DND-41 (cell line): Measurements from ENCODE around the gene ADRB2.

Source experiments
- ATAC-seq: fragments of 200-7000 bp; cut with Tn5 transposase; 3 replicates; pipeline ENCODE4 v1.9.1; 2021; ENCODE audit warnings: low read depth; ENCODE audit not compliant: insufficient read depth
- DNase-seq: peaks from one replicate; pipeline ENCODE4 v3.0.0-alpha.2; 2020
- H2AFZ ChIP-seq: 2 replicates; pipeline ENCODE4 v1.6.0; 2012; ENCODE audit warnings: low read depth, low read length
- H3K27ac ChIP-seq: 2 replicates; pipeline ENCODE4 v1.5.1; 2012; ENCODE audit warnings: low read length, inconsistent platforms
- H3K27me3 ChIP-seq: fragments of 200-600 bp; sonication (generic); 2 replicates; pipeline ENCODE4 v1.6.0; 2012; ENCODE audit warnings: low read length, mild to moderate bottlenecking, inconsistent platforms; ENCODE audit not compliant: insufficient read depth, poor library complexity
- H3K36me3 ChIP-seq: 2 replicates; pipeline ENCODE4 v1.5.1; 2012; ENCODE audit warnings: low read length, inconsistent platforms; ENCODE audit not compliant: insufficient read depth
- H3K4me1 ChIP-seq: 2 replicates; pipeline ENCODE4 v1.5.1; 2012; ENCODE audit warnings: mild to moderate bottlenecking, low read length; ENCODE audit not compliant: insufficient read depth
- H3K4me2 ChIP-seq: 2 replicates; pipeline ENCODE4 v1.6.0; 2012; ENCODE audit warnings: mild to moderate bottlenecking, moderate library complexity, low read length, inconsistent platforms; ENCODE audit not compliant: insufficient read depth
- H3K4me3 ChIP-seq, 2 experiments: fragments of 200-600 bp in 1 of 2; shearing (Covaris generic) in 1 of 2; 2 replicates each; pipeline ENCODE4 v1.5.1; 2012 to 2016; ENCODE audit warnings: inconsistent platforms in 2 of 2, low read length in 2 of 2, mild to moderate bottlenecking in 2 of 2, low read depth in 1 of 2, moderate library complexity in 1 of 2
- H3K79me2 ChIP-seq: 2 replicates; pipeline ENCODE4 v1.6.0; 2012; ENCODE audit warnings: low read length, inconsistent platforms; ENCODE audit not compliant: insufficient read depth
- H3K9ac ChIP-seq: 2 replicates; pipeline ENCODE4 v1.6.0; 2012; ENCODE audit warnings: low read depth, mild to moderate bottlenecking, inconsistent platforms, low read length, moderate library complexity
- H3K9me3 ChIP-seq: 2 replicates; pipeline ENCODE4 v1.5.1; 2012; ENCODE audit warnings: low read length, moderate library complexity, mild to moderate bottlenecking, inconsistent platforms; ENCODE audit not compliant: insufficient read depth, severe bottlenecking
- H4K20me1 ChIP-seq: 2 replicates; pipeline ENCODE4 v1.6.0; 2012; ENCODE audit warnings: low read length; ENCODE audit not compliant: insufficient read depth
- EZH2 ChIP-seq: IDR thresholded peaks from 3 replicates; pipeline ENCODE4 v1.6.1; 2012; ENCODE audit warnings: borderline replicate concordance, low read depth, mild to moderate bottlenecking, moderate library complexity, low read length, inconsistent platforms; ENCODE audit not compliant: severe bottlenecking
- TF ChIP-seq, protein P1 (sequence below): IDR thresholded peaks from 2 replicates; pipeline ENCODE4 v1.5.1; 2012; ENCODE audit warnings: borderline replicate concordance, low read length, moderate library complexity, mild to moderate bottlenecking; ENCODE audit not compliant: poor library complexity, severe bottlenecking; ENCODE audit errors: extremely low read depth

Gene ADRB2

DNA sequence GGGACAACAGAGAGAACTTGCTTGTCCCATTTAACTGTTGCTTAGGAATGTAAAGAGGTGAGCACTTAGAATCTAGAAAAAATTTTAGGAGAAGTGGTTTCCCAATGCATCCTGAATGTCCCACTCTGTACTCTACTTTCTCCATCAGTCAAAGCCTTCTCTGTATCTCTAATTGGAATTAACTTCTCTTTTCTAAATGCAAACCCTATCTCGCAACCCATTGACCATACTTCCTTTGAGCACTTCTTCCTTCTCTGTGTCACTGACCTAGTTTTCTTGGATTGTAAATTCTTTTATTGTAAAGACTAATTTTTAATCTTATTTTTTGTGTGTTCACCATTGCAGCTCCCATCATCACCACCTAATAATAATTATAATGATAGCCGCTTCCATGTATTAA, 33.3 kb downstream of the ADRB2 start:
- Histone ChIP-seq H3K36me3 (no peaks in the 10 kb centered on the region), H3K79me2 (no peaks in the 10 kb centered on the region), H3K4me3 (no peak overlapping the region), H2AFZ (no peak overlapping the region), H3K27ac (no peak overlapping the region), H4K20me1 (no peaks in the 10 kb centered on the region), H3K9me3 (no peaks in the 10 kb centered on the region), H3K9ac (no peak overlapping the region), H3K4me2 (no peak overlapping the region), H3K4me1 (no peaks in the 10 kb centered on the region), H3K27me3 (no peaks in the 10 kb centered on the region)
- no peak for ATAC-seq
- TF ChIP-seq EZH2, result no peak
- TF ChIP-seq, protein P1, sequence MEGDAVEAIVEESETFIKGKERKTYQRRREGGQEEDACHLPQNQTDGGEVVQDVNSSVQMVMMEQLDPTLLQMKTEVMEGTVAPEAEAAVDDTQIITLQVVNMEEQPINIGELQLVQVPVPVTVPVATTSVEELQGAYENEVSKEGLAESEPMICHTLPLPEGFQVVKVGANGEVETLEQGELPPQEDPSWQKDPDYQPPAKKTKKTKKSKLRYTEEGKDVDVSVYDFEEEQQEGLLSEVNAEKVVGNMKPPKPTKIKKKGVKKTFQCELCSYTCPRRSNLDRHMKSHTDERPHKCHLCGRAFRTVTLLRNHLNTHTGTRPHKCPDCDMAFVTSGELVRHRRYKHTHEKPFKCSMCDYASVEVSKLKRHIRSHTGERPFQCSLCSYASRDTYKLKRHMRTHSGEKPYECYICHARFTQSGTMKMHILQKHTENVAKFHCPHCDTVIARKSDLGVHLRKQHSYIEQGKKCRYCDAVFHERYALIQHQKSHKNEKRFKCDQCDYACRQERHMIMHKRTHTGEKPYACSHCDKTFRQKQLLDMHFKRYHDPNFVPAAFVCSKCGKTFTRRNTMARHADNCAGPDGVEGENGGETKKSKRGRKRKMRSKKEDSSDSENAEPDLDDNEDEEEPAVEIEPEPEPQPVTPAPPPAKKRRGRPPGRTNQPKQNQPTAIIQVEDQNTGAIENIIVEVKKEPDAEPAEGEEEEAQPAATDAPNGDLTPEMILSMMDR, result no peak
- DNase-seq, result no peak

DNA sequence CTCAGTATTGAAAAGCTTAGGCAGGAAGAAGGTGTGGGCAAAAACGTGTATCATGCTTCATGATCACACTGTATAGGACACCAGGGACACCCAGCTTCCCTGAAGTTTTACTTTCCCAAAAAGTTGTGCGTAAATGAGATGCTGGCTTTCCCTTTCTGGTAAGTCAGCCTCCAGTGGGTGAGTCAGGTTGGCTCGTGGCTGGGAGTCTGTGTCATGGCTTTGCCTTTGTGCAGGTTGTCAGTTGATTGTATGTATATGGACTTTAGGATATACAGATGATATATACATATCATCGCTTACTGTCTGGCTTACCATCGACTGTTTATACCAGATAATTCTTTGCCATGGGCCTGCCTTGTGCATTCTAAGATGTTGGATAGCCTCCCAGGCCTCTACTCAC, 34.2 kb downstream of the ADRB2 start:
- Histone ChIP-seq H3K27me3 (no peaks in the 10 kb centered on the region), H4K20me1 (no peaks in the 10 kb centered on the region), H3K36me3 (no peaks in the 10 kb centered on the region), H3K9ac (no peak overlapping the region), H3K4me2 (no peak overlapping the region), H3K4me3 (no peak overlapping the region), H3K9me3 (no peaks in the 10 kb centered on the region), H2AFZ (no peak overlapping the region), H3K4me1 (no peaks in the 10 kb centered on the region), H3K79me2 (no peaks in the 10 kb centered on the region), H3K27ac (no peak overlapping the region)
- TF ChIP-seq EZH2, result no peak
- TF ChIP-seq, protein P1, result no peak
- no peak for ATAC-seq
- DNase-seq, result no peak

DNA sequence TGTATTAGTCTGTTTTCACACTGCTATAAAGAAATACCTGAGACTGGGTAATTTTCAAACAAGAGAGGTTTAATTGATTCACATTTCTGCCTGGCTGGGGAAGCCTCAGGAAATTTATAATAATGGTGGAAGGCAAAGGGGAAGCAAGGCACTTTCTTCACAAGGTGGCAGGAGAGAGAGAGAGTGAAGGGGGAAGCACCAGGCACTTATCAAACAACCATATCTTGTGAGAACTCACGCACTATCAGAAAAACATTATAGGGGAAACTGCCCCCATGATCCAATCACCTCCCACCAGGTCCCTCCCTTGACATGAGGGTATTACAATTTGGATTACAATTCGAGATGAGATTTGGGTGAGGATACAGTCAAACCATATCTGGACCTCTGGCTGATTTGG, 34.7 kb downstream of the ADRB2 start:
- no peak overlapping the region for H3K4me2 ChIP-seq
- DNase-seq (no peak), ATAC-seq (no peak)
- no peak overlapping the region for H3K4me3 ChIP-seq
- H3K79me2 ChIP-seq, result no peaks in the 10 kb centered on the region
- H3K9ac ChIP-seq, result no peak overlapping the region
- no peak overlapping the region for H3K27ac ChIP-seq
- no peaks in the 10 kb centered on the region for H3K9me3 ChIP-seq
- H3K27me3 ChIP-seq, result no peaks in the 10 kb centered on the region
- no peak overlapping the region for H2AFZ ChIP-seq
- no peaks in the 10 kb centered on the region for H3K36me3 ChIP-seq
- H4K20me1 ChIP-seq, result no peaks in the 10 kb centered on the region
- H3K4me1 ChIP-seq, result no peaks in the 10 kb centered on the region
- TF ChIP-seq, protein P1, result no peak
- TF ChIP-seq EZH2, result no peak

DNA sequence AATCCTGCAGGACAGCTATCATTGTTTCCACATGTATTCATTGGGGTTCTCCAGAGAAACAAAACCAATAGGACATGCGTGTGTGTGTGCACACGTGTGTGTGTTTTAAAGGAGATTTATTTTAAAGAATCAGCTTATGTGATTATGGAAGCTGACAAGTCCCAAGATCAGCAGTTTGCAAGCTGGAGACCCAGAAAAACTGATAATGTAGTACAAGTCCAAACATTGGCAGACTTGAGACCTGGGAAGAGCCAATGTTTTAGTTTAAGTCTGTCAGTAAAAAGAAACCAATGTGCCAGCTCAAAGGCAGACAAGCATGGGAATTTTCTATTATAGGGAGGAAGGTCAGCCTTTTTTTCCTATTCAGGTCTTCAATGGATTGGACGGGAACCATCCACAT, 35.3 kb downstream of the ADRB2 start:
- Histone ChIP-seq H4K20me1 (no peaks in the 10 kb centered on the region), H3K79me2 (no peaks in the 10 kb centered on the region), H3K9ac (no peak overlapping the region), H3K36me3 (no peaks in the 10 kb centered on the region), H3K4me3 (no peak overlapping the region), H2AFZ (no peak overlapping the region), H3K9me3 (no peaks in the 10 kb centered on the region), H3K27me3 (no peaks in the 10 kb centered on the region), H3K4me1 (no peaks in the 10 kb centered on the region), H3K4me2 (no peak overlapping the region), H3K27ac (no peak overlapping the region)
- TF ChIP-seq EZH2, result no peak
- TF ChIP-seq, protein P1, result no peak
- no peak for ATAC-seq
- DNase-seq, result no peak
